Thyroid gland (tissue), 4 donors: ENCODE measurements around the gene CTNNA3.

Experiments used
- POLR2A ChIP-seq, 2 donors: fragments of 450-650 bp; IDR thresholded peaks; one replicate each; pipeline ENCODE4 v1.6.1; 2017; ENCODE audit warnings: antibody characterized with exemption in 2 of 2, mild to moderate bottlenecking in 2 of 2, moderate library complexity in 1 of 2
- TF ChIP-seq, protein P1 (sequence below), 6 experiments: fragments of 200-600 bp in 3 of 6; fragments of 450-650 bp in 3 of 6; sonication (generic) in 3 of 6; IDR thresholded peaks; one replicate each; pipeline ENCODE4 v1.5.1; 2016 to 2019; ENCODE audit warnings: antibody characterized with exemption in 6 of 6, mild to moderate bottlenecking in 2 of 6, inconsistent platforms in 1 of 6, moderate library complexity in 1 of 6

DNA sequence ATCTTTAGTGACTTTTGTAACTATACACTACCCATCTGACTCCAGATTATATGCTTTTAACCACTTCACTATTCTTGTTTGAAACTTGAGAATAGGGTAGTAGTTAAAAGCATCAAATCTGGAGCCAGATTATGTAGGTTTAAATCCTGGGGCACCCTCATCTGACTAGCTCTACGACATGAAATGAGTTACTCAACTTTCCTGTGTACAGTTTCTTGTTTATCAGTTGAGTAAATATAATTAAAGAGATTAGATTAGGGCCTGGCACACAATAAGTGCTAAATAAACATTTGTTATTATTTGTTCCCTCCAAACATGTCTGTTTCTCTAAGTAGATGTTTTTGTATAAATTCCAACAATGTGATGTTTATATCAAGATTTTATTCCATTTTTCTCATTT is 1255.4 kb downstream of the CTNNA3 start:
- no peak for TF ChIP-seq POLR2A (IDR thresholded peaks at IDR 0.05)
- TF ChIP-seq, protein P1, sequence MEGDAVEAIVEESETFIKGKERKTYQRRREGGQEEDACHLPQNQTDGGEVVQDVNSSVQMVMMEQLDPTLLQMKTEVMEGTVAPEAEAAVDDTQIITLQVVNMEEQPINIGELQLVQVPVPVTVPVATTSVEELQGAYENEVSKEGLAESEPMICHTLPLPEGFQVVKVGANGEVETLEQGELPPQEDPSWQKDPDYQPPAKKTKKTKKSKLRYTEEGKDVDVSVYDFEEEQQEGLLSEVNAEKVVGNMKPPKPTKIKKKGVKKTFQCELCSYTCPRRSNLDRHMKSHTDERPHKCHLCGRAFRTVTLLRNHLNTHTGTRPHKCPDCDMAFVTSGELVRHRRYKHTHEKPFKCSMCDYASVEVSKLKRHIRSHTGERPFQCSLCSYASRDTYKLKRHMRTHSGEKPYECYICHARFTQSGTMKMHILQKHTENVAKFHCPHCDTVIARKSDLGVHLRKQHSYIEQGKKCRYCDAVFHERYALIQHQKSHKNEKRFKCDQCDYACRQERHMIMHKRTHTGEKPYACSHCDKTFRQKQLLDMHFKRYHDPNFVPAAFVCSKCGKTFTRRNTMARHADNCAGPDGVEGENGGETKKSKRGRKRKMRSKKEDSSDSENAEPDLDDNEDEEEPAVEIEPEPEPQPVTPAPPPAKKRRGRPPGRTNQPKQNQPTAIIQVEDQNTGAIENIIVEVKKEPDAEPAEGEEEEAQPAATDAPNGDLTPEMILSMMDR (IDR thresholded peaks at IDR 0.05) = no peak
